Activated T-helper 1 cell treated with Interleukin-2 at 50 U/mL for 16 hours (primary cell): ENCODE data around the gene PAQR4.

Experiments used
- DNase-seq: peaks from one replicate; pipeline ENCODE4 v3.0.0-alpha.2; 2020; ENCODE audit warnings: low read depth

PAQR4 gene

DNA sequence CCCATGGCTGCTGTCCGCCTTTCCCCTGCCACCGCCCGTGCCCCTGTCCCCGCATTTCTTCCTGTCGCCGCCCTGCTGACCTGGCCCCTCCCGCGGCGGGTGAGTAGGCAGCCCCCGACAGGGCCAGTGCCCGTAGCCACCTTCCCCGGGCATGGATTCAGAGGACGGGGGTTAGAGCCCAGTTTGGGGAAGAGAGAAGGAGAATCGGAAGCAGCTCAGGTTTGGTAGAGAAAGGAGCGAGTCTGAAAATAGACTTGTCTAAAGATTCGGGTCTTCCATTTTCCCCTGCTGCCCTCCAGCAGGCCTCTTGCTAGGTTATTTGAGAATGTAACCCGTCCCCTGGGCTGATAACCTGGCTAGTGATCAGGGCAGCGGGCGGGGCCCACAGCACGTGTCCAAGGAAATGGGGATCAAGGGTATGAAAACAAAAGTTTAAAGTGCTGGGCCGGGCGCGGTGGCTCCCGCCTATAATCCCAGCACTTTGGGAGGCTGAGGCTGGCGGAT, 35.7 kb downstream of the PAQR4 start:
- no peak for DNase-seq

DNA sequence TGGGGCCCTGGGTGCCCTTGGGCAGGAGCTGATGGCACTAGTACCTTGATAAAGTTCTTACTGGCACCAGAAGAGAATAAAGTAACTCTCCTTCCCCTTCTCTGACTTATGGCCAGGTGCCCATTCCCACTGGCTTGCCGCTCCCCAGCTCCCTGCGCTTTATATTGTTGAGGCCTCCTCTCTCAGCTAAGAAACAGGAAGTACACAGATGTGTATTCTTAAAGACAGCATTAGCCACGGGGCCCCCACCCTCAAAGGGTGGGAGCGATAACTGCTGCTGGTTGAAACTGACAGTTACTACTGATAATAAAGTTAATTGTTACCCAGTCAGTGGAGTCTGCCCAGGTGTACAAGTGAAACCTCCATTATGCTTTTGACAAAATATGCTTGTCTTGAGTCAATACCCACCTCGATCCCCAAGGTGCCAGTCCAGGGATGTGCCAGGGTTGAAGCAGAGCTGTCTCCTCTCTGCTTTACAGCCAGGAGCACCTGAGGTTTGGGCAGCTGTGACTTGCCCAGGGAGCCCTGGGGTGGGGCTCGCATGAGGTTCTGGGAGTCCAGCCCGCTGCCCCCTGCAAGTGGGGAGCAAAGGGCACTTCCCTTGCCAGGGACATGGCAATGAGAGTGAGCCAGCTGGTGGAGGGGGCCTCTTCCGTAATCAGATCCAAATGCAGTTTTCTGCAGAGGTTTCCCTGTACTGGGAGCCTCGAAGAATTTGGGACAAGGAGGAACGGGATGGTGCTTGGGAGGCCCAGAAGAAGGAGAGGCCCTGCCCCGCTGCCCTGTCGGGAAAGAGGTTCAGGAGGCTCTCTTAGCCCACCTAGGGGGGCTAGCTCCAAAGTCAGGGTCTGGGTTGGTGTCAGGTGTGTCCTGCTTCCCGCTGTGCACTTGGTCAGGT, 38.2 kb downstream of the PAQR4 start:
- no peak for DNase-seq

DNA sequence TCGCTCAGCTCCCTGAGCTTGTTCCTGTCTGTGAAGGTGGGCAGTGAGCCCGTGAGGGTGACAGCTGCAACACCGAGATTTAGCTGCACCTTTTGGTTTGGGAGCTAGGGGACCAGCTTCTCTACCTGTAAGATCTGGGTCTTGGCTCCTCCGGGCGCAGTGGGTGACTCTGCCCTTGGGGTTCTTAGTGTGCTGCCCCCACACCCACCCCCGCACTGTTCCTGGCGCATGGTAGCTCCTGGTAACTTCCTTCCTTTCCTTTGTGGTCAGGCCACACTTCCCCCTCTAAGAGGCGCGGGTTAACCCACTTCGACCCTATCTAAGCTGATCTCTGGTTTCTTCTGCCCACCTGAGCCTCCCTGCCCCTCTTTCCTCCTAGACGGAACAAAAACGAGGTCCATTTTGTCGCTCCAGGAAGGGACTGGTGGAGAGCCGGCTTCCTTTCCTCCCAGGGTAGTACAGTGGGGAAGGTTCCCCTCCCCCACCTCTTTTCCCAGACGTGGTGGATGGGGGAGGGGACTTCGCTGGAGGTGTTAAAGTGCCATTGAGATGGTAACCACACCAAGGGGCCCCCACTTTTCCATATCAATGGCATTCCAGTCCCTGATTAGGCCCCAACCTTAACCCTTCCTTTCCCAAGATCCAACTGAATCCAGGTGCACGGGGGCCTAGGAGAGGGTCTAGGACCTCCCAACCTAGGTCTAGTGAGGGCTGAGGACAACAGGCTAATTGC, 39.0 kb downstream of the PAQR4 start:
- DNase-seq, result no peak

DNA sequence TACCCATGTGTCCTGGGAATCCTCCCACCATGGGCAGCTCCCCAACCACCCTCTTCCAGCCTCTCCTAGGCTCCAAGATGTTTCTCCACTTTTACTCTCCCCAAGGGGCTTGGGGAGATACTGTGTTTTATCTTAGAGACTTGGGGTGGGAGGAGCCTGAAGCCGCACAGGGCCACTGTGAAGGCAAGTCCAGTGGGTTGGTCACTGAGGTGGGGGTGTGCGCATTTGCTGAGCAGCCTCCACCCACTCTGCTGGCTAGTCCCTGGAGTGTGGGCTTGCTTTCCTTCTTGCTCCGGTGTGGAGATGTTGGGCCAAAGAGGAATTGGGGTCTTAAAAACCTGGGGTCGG, 39.5 kb downstream of the PAQR4 start:
- DNase-seq, result no peak

DNA sequence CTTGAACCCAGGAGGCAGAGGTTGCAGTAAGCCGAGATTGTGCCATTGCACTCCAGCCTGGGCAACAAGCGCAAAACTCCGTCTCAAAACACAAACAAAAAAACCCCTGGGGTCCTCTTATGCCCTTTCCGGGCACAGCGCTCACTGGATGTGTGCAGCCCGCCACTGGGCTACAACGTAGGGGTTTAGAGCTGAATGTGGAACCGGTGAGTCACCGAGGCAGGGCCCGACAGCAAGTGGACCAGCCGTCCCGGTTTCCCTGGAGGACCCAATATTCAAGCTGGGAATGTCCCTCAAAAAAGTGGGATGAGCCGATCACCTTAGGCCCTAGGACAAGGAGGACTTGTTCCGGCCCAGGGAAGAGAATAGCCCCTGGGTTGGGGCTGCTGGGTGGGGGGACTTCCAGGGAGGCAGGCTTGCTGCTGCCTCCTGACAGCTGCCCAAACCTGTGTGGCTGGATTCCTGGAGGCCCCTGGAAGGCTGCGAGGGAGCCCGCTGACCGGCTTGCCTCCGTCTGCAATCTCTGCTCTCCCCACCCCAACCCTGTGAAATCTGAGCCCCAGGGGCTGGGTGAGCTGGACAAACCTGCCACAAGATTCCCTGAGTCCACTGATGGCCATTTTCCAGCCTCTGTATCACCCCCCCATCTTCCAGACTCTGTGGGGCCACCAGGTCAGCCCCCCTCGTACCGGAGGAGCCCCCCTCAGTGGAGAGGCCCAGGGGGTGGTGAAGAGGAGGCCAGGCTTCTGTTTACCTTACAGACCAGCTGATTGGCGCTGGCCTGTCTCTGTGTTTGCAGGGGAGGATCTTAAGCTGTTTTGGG, 40.6 kb downstream of the PAQR4 start:
- DNase-seq, result no peak

DNA sequence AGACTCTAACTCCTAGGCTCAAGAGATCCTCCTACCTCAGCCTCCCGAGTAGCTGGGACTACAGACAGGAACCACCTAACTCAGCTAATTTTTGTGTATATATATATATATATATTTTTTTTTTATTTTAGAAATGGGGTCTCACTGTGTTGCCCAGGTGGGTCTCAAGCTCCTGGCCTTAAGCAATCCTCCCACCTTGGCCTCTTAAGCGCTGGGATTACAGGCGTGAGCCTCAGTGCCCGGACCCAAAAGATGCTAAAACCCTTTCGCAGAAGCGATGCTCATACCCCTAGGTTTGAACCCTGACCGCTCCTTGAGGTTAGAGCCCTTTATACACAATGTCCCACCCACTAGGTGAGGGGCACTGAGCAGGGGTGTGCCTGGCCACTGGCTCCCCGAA, 41.4 kb downstream of the PAQR4 start:
- no peak for DNase-seq

DNA sequence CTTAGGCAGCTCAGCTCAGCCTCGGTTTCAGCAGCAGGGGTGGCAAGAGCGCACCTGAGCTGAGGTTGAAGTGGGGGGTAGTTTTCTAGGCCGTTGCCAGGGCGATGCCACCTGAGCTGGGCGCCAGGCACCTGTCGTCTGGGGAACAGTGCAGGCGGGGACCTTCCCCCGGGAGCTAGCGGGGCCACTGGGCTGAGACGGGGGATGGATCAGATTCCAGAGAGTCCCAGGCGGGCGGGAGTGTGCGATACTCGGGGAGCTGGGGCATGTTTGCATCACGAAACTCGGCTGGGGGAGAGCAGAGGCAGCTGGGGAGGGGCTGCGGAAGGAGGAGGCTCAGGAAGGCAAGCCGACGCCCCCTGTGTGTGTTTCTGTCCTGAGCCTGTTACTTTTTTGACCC, 43.1 kb downstream of the PAQR4 start:
- no peak for DNase-seq

DNA sequence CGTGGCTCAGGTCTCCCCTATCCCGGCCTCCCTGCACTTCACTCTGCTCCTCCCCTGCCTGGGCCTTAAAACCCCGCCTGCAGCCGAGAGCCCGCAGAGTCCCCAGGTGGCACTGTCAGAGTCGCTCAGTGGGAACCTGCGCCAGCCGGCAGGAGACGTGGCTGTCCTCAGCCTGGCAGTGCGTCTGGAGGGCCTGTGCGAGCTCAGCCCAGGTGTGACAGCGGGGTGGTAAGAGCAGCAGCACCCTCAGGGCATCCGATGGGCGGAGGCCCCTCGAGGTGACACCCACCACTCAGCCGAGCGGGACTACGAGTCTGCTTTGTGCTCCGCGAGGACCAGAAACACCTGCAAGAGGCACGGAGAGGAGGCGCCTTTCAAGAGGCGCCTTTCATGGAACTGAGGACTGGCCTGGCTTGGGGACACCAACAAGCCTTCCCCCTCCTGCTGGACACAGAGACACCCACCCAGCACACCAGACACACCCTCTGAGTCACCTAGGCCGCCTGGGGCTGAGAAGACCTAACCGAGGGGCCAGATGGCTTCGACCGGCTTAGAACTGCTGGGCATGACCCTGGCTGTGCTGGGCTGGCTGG, 43.8 kb downstream of the PAQR4 start, which contains the start of gene CLDN9:
CLDN9 (plus strand) TSS at position 96 of the 593 bp plus-strand sequence; CDS start at position 536, 440 bp downstream.
- DNase-seq, result no peak

DNA sequence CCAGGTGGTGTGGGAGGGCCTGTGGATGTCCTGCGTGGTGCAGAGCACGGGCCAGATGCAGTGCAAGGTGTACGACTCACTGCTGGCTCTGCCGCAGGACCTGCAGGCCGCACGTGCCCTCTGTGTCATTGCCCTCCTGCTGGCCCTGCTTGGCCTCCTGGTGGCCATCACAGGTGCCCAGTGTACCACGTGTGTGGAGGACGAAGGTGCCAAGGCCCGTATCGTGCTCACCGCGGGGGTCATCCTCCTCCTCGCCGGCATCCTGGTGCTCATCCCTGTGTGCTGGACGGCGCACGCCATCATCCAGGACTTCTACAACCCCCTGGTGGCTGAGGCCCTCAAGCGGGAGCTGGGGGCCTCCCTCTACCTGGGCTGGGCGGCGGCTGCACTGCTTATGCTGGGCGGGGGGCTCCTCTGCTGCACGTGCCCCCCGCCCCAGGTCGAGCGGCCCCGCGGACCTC, 44.4 kb downstream of the PAQR4 start:
- DNase-seq, result no peak

DNA sequence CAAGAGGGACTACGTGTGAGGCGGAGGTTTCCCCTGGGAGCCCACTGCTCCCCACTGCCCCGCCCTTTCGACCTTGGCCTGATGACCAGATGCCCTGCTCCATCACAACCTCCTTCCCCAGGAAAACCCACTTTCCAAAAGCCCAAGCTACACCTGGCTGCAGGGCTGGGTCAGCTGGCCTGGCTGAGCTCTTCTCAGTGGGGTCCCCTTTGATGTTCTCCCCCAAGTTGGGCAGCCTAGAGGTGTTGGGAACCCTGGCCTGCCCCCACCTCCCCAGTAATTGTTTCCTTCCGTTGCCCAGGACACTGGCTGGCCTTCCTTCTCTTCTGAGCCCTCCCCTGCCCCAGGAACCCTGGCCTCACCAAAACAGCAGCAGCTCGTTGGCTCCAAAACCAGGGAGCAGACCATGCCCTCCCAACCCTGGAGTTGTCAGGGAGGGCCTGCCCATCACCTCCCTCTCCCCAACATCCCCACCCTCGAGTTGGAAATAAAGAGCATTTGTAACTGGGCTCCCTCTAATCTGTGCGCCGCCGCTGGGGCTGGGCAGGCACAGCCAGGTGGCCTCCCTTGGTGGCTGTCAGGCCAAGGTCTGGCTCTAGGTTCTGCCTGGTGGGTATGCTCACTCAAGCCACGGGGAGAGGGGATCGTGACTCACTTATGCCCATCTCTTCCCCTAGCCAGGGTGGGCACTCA, 45.0 kb downstream of the PAQR4 start:
- DNase-seq, result no peak

DNA sequence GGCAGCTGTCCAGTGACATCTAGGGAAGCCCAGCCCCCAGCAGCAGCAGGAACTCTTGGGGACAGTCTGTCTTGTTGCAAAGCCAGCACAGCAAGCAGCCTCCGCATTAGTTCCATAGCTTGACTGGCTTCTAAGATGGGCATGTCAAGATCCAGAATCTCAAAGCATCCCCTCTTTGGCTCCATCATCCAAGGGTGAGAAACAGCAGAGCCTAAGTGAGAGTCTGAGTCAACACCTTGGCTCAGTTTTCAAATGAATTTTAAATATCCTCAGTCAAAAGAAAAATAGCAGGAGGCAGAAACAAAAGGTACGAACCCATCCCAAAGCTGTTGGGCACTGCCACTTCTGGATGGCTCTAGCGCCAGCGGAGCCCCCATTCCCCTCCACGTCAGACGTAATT, 45.8 kb downstream of the PAQR4 start:
- no peak for DNase-seq

DNA sequence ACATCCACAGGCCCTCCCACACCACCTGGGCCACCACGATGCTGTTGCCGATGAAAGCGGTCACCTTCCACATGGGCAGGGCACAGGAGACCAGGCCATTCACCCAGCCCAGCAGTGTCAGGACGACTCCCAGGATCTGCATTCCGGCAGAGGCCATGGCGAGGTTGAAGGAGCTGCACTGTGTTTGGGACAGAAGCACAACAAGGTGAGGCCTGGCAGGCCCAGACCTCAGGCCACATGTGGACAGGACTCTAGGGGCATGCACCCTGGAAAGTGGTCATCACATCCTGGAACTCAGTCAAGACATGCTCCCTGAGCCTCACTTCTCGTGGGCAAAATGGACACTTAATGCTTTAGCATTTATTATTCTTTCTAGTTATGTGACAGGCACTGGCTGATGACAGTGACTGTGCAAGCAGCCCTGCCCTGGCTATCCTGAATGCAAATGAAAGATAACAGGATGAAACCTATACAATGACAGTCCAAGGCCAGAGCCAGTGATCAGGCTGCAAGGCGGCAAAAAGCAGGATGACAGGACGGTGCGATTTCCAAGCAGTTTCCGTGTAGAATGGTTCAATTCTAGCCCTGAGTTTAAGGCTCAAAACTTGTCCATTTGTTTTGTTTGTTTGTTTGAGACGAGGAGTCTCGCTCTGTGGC, 46.8 kb downstream of the PAQR4 start:
- no peak for DNase-seq

DNA sequence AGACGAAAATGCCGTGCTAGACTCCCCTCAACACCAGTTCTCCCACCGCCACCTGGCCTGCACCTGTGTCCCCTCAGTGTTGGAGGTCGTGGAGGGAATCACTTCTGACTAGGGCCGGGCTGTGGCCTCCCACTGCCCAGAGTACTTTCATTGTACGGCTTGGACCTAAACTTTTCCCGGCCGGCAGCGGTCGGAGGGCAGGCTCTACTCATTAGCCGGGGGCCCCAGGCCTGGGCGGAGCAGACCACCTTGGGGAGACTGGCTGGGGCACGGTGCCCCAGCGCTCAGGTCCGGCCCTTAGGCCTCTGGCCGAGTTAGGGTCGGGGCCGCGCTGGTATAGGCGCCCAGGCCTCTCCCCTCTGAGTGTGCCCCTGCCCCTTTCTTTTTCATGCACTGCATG, 48.2 kb downstream of the PAQR4 start:
- no peak for DNase-seq

DNA sequence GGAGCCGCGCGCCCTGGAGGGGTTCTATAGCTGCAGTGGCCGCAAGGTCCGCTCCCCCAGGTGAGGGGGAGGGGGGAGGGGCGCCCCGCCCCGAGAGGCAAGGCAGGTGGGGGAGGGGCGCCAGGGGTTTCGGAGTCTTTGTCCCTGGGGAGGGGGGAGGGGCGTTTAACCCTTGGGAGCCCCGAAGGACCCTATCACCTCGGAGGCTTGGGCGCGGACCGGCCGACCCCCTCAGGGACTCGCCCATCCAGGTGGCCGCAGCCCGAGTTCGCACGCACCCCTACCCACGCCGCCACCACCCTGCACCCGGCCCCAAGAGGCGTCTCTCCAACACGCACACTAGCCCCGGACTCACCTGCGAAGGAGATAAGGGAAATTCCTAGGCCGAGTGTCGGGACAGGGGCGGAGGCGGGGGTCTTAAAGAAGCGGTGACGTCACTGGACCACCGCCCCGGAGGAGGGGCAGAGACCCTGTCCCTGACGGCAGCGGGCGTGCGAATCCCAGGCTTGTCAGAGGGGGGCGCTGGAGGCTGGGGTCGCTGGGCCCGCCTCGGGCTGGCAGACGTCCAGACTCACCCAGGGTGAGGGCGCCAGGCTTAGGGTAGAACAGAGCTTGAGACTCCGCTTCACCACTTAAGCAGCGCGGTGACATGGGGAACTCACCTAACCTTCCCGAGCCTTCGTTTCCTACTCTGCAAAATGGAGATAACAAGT, 48.8 kb downstream of the PAQR4 start, which contains the start of gene CLDN6:
CLDN6 (minus strand) TSS at position 390 of the 713 bp plus-strand sequence. CDS start 2,162 bp downstream, outside the sequence.
- no peak for DNase-seq

DNA sequence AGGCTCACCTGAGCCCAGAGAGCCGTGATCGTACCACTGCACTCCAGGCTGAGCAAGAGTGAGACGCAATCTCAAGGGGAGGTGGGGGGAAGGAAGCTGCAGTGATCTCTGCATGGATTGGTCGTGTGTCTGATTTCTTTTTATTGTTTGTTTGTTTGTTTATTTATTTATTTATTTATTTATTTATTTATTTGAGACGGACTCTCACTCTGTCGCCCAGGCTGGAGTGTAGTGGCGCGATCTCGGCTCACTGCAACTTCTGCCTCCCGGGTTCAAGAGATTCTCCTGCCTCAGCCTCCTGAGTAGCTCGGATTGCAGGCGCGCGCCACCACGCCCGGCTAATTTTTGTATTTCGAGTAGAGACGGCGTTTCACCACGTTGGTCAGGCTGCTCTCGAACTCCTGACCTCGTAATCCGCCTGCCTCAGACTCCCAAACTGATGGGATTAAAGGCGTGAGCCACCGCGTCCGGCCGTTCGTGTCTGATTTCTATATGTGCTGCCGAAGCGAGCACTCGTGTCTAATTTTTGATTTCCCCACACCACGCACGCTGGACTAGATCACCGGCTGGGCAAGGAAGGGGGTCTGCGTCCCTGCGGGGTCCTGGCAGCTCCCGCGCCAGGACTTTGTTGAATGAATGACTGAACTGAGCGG, 50.6 kb downstream of the PAQR4 start:
- DNase-seq, result no peak

DNA sequence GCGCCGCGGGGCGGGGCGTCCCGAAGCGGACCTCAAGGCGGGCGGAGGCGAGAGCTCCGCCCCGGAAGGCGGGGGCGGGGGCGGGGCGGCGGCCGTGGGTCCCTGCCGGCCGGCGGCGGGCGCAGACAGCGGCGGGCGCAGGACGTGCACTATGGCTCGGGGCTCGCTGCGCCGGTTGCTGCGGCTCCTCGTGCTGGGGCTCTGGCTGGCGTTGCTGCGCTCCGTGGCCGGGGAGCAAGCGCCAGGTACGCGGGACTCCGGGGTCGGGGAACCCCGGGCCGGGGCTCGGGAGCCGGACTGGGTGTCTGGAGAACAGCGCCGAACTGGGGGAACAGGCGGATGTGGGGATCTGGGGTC, 51.1 kb downstream of the PAQR4 start, which contains the start of gene TNFRSF12A:
TNFRSF12A (plus strand) TSS at position 122 of the 357 bp plus-strand sequence; CDS start at position 152, 30 bp downstream.
- DNase-seq, result peak; percentile 59

DNA sequence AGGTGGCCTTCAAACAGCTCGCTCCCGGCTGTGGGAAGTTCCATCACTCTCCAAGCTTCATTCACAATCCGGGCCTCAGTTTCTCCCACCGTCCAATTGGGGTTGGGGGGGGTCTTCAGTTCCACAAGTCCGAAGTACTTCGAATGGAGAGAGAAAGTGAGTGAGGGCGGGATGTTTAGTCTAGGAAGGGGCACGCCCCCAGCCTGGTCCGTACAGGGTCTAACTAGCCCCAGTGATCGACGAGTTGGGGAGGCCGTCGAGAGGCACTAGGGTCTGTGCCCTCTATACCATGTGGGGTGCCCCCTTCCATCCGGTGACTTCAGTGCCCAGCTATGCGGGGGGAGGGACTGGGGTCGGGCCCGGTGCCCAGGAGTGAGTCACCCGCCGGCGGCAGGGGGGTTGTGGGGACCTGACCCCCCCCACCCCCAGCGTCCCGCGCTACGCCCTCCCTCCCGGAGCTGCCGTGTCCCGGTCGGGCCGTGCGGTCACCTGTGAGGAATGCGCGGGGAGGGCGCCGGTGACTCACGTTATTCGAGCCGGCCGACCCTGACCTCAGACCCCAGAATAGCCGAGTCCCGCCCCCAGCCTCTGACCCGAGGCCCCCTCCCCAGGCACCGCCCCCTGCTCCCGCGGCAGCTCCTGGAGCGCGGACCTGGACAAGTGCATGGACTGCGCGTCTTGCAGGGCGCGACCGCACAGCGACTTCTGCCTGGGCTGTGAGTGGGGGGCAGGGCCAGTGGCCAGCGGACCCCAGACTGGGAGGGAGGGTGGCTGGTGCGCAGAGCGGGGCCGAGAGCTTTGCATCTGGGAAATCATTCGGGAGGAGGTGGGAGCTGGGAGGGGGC, 51.7 kb downstream of the PAQR4 start:
- DNase-seq, result peak; percentile 71
